Stimulated activated CD4-positive, alpha-beta T cell treated with anti-CD3 and anti-CD28 coated beads, Interleukin-1b, Interleukin-23, amount 100 ng/mL, for 4 hours (primary cell): ENCODE measurements around the gene TNFRSF13B.
"Not testable (repeated sequence)": the region's sequence is repeated elsewhere in the genome, so short reads cannot be mapped to it uniquely, and the experiment has no call there.

Source experiments
- DNase-seq, 2 donors: peaks; one replicate each; pipeline ENCODE4 v3.0.0-alpha.2; 2020; ENCODE audit warnings: low read depth in 2 of 2

TNFRSF13B gene

GRCh38 chr17:16987066-16987829 is 15.3 kb upstream of the TNFRSF13B start:
- no peak for DNase-seq

- no peak for DNase-seq
Measured at GRCh38 chr17:16986391-16986790, 14.5 kb upstream of the TNFRSF13B start.

- DNase-seq, result no peak
Measured at GRCh38 chr17:16981928-16982327, 10.0 kb upstream of the TNFRSF13B start.

GRCh38 chr17:16980813-16981731 is 9.2 kb upstream of the TNFRSF13B start:
- DNase-seq, result no peak

- no peak for DNase-seq
Measured at GRCh38 chr17:16980061-16980460, 8.1 kb upstream of the TNFRSF13B start.

- not testable (repeated sequence) for DNase-seq
Measured at GRCh38 chr17:16979237-16979823, 7.4 kb upstream of the TNFRSF13B start.

GRCh38 chr17:16977932-16978331 is 6.0 kb upstream of the TNFRSF13B start:
- no peak for DNase-seq

GRCh38 chr17:16976725-16977550 is 5.0 kb upstream of the TNFRSF13B start:
- DNase-seq, result no peak

- no peak for DNase-seq
Measured at GRCh38 chr17:16975744-16976625, 4.1 kb upstream of the TNFRSF13B start.

GRCh38 chr17:16975277-16975651 is 3.3 kb upstream of the TNFRSF13B start:
- DNase-seq, result no peak

- no peak for DNase-seq
Measured at GRCh38 chr17:16974569-16975276, 2.8 kb upstream of the TNFRSF13B start.

GRCh38 chr17:16973760-16974540 is 2.0 kb upstream of the TNFRSF13B start:
- DNase-seq, result no peak

- DNase-seq, result not testable (repeated sequence)
Measured at GRCh38 chr17:16973043-16973442, 1.1 kb upstream of the TNFRSF13B start.

GRCh38 chr17:16972346-16972745 is 428 bp upstream of the TNFRSF13B start:
- DNase-seq, result no peak

- DNase-seq, result no peak
Measured at GRCh38 chr17:16969931-16970906, 1.7 kb downstream of the TNFRSF13B start.

GRCh38 chr17:16968786-16969185 is 3.1 kb downstream of the TNFRSF13B start:
- no peak for DNase-seq

- DNase-seq, result no peak
Measured at GRCh38 chr17:16962804-16963203, 9.1 kb downstream of the TNFRSF13B start.

GRCh38 chr17:16961792-16962191 is 10.1 kb downstream of the TNFRSF13B start:
- DNase-seq, result no peak
